HepG2 (cell line): ENCODE measurements around the gene CDC14B. TPM values are rescaled to one million over a fixed set of nuclear protein-coding genes. Genes with fewer than 3 reads are reported as not detected.

Experiments
- AHDC1 ChIP-seq: sonication (generic); formaldehyde crosslinking; IDR thresholded peaks from 2 replicates; pipeline ENCODE4 v1.5.1; 2020; ENCODE audit warnings: mild to moderate bottlenecking, missing genetic modification reagents, borderline replicate concordance
- HBP1 ChIP-seq: IDR thresholded peaks from 2 replicates; pipeline ENCODE4 v1.6.1; 2016; ENCODE audit warnings: low read depth, control low read depth
- MAFG ChIP-seq: sonication (generic); formaldehyde crosslinking; IDR thresholded peaks from 2 replicates; pipeline ENCODE4 v1.5.1; 2020; ENCODE audit warnings: mild to moderate bottlenecking, missing genetic modification reagents
- RBM39 ChIP-seq: fragments of 200-400 bp; formaldehyde crosslinking; IDR thresholded peaks from one replicate; pipeline ENCODE4 v1.6.1; 2018; ENCODE audit warnings: antibody characterized with exemption, mild to moderate bottlenecking, low read depth, low read length; ENCODE audit not compliant: poor library complexity, severe bottlenecking
- SIX1 ChIP-seq: sonication (generic); formaldehyde crosslinking; IDR thresholded peaks from 2 replicates; pipeline ENCODE4 v1.4.0; 2020; ENCODE audit warnings: missing genetic modification reagents, borderline replicate concordance
- ZBTB43 ChIP-seq: sonication (generic); formaldehyde crosslinking; conservative IDR thresholded peaks from 2 replicates; pipeline ENCODE4 v1.4.0; 2020; ENCODE audit warnings: missing genetic modification reagents
- ZBTB7A ChIP-seq: sonication (generic); formaldehyde crosslinking; IDR thresholded peaks from 2 replicates; pipeline ENCODE4 v1.8.0; 2022; ENCODE audit warnings: mild to moderate bottlenecking, missing genetic modification reagents
- ZNF333 ChIP-seq: sonication (generic); formaldehyde crosslinking; IDR thresholded peaks from 2 replicates; pipeline ENCODE4 v1.4.0; 2020; ENCODE audit warnings: mild to moderate bottlenecking, missing genetic modification reagents, borderline replicate concordance
- ZNF510 ChIP-seq: sonication (generic); formaldehyde crosslinking; IDR thresholded peaks from 2 replicates; pipeline ENCODE4 v1.4.0; 2020; ENCODE audit warnings: low read depth, mild to moderate bottlenecking, missing genetic modification reagents
- ZNF670 ChIP-seq: sonication (generic); formaldehyde crosslinking; IDR thresholded peaks from 2 replicates; pipeline ENCODE4 v1.8.0; 2022; ENCODE audit warnings: mild to moderate bottlenecking, missing genetic modification reagents, borderline replicate concordance
- ZNF7 ChIP-seq: IDR thresholded peaks from 2 replicates; pipeline ENCODE4 v1.6.1; 2016; ENCODE audit warnings: missing biosample characterization, missing genetic modification reagents
- ZNF724P ChIP-seq: sonication (generic); formaldehyde crosslinking; IDR thresholded peaks from 2 replicates; pipeline ENCODE4 v1.8.0; 2022; ENCODE audit warnings: missing genetic modification reagents, borderline replicate concordance
- ZNF775 ChIP-seq: sonication (generic); formaldehyde crosslinking; IDR thresholded peaks from 2 replicates; pipeline ENCODE4 v1.4.0; 2020; ENCODE audit warnings: missing genetic modification reagents, mild to moderate bottlenecking, moderate library complexity, borderline replicate concordance
- ZSCAN21 ChIP-seq: sonication (generic); formaldehyde crosslinking; IDR thresholded peaks from 2 replicates; pipeline ENCODE4 v1.8.0; 2022; ENCODE audit warnings: mild to moderate bottlenecking, missing genetic modification reagents, moderate library complexity, borderline replicate concordance
- polyA plus RNA-seq, 8 experiments: library from polyadenylated mRNA; depleted of rRNA in 3 of 8; stranded (reverse) in 7 of 8; unstranded in 1 of 8; fragments of >200 nt; fragmentation: Illumina TruSeq in 4 of 8; extraction: Trizol in 4 of 8; gene quantifications; 2 replicates each; pipeline versions ENCODE4 v1.2.1 to v1.2.3, GENCODE V29; 2011 to 2016; ENCODE audit warnings: low read depth in 4 of 8, missing spikeins in 1 of 8, mixed read lengths in 1 of 8; ENCODE audit not compliant: insufficient read depth in 1 of 8
- total RNA-seq, 5 experiments: library from RNA; depleted of rRNA; stranded (reverse); fragments of >200 nt; fragmentation: Illumina TruSeq; extraction: Trizol; gene quantifications; 2 replicates each; pipeline ENCODE4 v1.2.3, GENCODE V29; 2016; ENCODE audit warnings: low read depth in 1 of 5
- TF ChIP-seq, protein P1 (sequence below): sonication (generic); IDR thresholded peaks from 2 replicates; pipeline ENCODE4 v1.6.1; 2016; ENCODE audit warnings: low read depth, borderline replicate concordance
- TF ChIP-seq, protein P2 (sequence below): sonication (generic); formaldehyde crosslinking; IDR thresholded peaks from 2 replicates; pipeline ENCODE4 v1.9.0; 2021; ENCODE audit warnings: missing genetic modification reagents, mild to moderate bottlenecking, borderline replicate concordance

CDC14B gene
- total and polyA plus RNA-seq, 2 of the 13 experiments (the other 11 are each of a cell fraction or from before 2014, with no cell fraction given), result 25.8 to 33.3 TPM

DNA sequence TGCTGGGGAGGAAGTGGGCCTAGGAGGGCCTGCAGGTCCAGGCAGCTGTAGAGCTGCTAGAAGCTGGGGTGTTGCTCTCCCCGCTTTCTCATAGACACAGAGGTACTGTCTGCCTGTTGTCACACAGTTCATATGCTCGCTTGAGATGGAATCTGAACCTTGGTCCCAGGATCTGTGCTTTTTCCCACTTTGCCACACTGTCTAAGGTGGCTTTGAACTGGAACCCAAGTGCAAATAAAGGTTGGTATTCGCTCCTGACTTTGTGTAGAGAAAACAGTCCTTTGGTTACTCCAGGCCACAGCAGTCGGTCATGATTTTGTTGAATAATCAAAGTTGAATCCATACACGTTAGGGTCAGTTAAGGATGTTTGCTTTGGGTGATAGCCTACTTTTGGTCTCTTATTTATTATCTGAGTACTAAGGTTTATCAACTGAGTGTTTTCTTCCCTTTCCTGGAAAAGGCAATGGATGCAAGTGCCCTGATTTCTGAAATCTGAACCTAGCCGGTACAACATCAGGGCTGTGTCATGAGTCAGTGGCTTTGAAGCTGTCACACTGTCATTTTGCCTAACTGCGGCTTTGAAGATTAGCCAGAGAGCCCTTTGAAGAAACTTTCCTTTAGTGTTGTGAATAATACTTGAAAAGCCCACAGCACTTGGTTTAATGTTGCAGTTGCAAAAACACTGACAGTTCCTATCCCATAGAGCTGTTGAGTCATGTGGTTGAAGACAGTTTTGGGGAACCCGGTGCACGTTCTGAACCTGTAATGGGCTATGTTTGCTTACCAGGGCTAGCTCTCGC is 128.4 kb downstream of the CDC14B start (continued):
- TF ChIP-seq AHDC1 (CRISPR knock-in tag), result peak; percentile 92; the same call in 1 of the 2 replicates
- peak; percentile 94 for TF ChIP-seq SIX1 (CRISPR knock-in tag)
- TF ChIP-seq, protein P1, sequence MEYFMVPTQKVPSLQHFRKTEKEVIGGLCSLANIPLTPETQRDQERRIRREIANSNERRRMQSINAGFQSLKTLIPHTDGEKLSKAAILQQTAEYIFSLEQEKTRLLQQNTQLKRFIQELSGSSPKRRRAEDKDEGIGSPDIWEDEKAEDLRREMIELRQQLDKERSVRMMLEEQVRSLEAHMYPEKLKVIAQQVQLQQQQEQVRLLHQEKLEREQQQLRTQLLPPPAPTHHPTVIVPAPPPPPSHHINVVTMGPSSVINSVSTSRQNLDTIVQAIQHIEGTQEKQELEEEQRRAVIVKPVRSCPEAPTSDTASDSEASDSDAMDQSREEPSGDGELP, result peak; percentile 37; the same call in 1 of the 2 replicates
- TF ChIP-seq ZBTB7A, result peak; percentile 27; the same call in 1 of the 2 replicates
- TF ChIP-seq ZNF333 (CRISPR knock-in tag), result no peak
- no peak for TF ChIP-seq MAFG (CRISPR knock-in tag)
- no peak for TF ChIP-seq ZNF724P (CRISPR knock-in tag)
- no peak for TF ChIP-seq ZNF7 (CRISPR knock-in tag)
- TF ChIP-seq, protein P2, sequence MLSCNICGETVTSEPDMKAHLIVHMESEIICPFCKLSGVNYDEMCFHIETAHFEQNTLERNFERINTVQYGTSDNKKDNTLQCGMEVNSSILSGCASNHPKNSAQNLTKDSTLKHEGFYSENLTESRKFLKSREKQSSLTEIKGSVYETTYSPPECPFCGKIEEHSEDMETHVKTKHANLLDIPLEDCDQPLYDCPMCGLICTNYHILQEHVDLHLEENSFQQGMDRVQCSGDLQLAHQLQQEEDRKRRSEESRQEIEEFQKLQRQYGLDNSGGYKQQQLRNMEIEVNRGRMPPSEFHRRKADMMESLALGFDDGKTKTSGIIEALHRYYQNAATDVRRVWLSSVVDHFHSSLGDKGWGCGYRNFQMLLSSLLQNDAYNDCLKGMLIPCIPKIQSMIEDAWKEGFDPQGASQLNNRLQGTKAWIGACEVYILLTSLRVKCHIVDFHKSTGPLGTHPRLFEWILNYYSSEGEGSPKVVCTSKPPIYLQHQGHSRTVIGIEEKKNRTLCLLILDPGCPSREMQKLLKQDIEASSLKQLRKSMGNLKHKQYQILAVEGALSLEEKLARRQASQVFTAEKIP (CRISPR knock-in tag), result no peak
- TF ChIP-seq ZBTB43 (CRISPR knock-in tag), result peak; percentile 69; the same call in 1 of the 2 replicates
- no peak for TF ChIP-seq ZNF775 (CRISPR knock-in tag)
- peak; percentile 54; the same call in 1 of the 2 replicates for TF ChIP-seq ZNF670 (CRISPR knock-in tag)
- TF ChIP-seq RBM39, result no peak
- TF ChIP-seq ZSCAN21 (CRISPR knock-in tag), result peak; percentile 16; the same call in 1 of the 2 replicates
- no peak for TF ChIP-seq HBP1
- TF ChIP-seq ZNF510 (CRISPR knock-in tag), result 0 out of 2 replicates have a peak, but pooled peaks have one; percentile 16
